ENCODE data around the gene TBC1D23.
"Not testable (repeated sequence)": the region's sequence is repeated elsewhere in the genome, so short reads cannot be mapped to it uniquely, and the experiment has no call there.

The TBC1D23 gene

DNA sequence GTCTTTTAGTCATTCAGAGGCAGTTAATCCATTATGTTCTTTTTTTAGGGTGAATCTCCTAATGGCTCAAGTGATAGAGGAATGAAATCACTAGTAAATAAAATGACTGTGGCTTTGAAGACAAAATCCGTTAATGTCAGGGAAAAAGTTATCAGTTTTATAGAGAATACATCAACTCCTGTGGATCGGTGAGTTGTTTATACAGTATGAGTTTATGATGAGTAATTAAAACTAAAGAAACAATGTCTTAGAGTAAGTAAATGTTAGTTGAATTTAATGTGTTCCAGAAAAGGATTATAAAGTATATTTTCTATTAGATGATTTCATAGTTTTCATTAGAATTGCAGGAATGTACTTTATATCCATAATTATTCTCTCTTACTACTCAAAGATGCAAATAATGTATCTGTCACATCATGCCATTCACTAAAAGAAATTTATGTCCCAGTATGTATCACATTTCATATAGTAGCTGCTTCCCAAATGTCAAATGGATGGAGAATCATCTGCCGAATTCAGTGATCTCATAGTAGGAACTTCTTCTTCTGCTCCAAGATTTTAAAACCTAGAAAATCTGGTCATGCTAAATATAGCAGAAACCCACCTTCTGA is 49.7 kb downstream of the TBC1D23 start:
- DNase-seq, result no peak

DNA sequence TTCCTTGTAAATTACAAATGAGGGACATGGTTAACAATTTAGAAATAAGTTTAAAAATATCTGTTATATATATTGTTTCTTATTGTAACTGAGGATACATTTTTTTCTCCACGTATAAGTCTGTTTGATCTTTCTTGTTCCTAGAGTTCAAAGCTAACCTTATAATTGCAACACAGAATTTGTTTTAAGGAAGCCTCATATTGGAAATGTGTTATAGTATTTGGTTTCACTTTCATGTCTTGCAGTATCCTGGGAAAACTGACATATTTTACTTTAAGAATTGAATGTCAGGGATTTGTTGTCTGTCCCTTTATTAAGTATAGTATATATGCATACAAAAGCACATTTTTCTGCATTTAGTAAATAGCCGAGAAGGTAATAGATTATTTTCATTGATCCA is 50.2 kb downstream of the TBC1D23 start:
- DNase-seq, result no peak

GRCh38 chr3:100316641-100317069 is 55.9 kb downstream of the TBC1D23 start:
- no peak for DNase-seq

DNA sequence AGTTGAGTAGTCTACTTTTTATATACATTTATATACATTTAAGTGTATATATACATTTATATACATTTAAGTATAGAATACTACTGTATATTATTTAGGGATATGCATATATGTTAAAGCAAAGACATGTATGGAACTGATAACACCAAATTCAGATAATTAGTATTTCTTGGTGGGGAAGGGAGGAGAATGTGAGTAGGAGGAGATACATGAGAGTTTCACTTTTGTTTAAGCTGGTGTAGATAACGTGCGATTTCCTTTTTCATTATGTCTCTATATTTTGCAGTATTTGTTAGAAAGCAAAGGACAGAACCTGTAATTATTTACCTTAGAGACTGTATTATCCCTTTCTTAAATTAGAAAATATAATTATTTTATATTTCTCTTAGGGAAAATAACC is 57.1 kb downstream of the TBC1D23 start:
- DNase-seq, result no peak

DNA sequence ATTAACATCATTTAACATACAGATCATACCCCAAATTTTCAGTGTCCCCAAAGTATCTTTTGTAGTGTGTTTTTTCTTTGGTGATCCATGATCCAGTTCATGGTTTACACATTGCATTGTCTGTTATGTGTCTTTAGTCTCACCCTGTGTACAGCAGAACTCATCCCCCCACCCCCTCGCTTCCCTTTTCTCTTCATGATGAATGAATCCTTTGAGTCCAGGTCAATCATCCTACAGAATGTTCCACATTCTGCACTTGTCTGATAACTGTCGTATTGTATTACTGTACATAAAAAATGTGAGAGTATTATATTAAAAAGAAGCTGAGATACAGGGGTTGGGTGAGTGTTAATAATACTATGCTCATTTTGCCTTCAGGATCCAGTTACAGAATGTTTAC is 59.2 kb downstream of the TBC1D23 start:
- no peak for DNase-seq

- no peak for DNase-seq
These were observed 63.3 kb downstream of the TBC1D23 start for GRCh38 chr3:100324044-100324443.

DNA sequence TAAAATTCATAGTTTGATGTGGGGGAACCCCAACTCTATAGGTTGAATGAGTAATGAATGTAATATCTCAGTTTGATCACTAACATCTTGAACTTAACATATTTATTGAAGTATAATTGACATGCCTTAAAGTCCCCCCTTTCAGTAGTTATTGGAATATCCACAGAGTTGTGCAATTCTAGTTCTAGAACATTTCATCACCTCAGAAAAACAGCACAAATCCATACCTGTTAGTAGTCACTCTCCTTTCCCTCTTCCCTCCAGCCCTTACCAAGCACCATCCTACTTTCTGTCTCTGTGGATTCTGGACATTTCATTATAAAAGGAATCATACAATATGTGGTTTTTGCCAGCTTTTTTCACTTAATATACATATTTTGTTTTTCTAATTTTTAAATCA is 65.0 kb downstream of the TBC1D23 start:
- DNase-seq, result no peak

DNA sequence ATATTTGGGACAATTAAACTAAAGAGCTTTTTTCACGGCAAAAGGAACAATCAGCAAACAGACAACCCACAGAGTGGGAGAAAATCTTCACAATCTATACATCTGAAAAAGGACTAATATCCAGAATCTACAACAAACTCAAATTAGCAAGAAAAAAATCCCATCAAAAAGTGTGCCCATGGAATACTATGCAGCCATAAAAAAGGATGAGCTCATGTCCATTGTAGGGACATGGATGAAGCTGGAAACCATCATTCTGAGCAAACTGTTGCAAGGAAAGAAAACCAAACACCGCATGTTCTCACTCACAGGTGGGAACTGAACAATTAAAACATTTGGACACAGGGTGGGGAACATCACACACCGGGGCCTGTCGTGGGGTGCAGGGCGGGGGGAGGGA is 66.6 kb downstream of the TBC1D23 start:
- not testable (repeated sequence) for DNase-seq

GRCh38 chr3:100329800-100330489 is 69.2 kb downstream of the TBC1D23 start:
- DNase-seq, result no peak

GRCh38 chr3:100330651-100331050 is 69.9 kb downstream of the TBC1D23 start:
- DNase-seq, result no peak

GRCh38 chr3:100331660-100332059 is 70.9 kb downstream of the TBC1D23 start:
- no peak for DNase-seq

- DNase-seq, result no peak
These were observed 72.3 kb downstream of the TBC1D23 start for GRCh38 chr3:100333051-100333450.

GRCh38 chr3:100333970-100334487 is 73.2 kb downstream of the TBC1D23 start:
- no peak for DNase-seq

DNA sequence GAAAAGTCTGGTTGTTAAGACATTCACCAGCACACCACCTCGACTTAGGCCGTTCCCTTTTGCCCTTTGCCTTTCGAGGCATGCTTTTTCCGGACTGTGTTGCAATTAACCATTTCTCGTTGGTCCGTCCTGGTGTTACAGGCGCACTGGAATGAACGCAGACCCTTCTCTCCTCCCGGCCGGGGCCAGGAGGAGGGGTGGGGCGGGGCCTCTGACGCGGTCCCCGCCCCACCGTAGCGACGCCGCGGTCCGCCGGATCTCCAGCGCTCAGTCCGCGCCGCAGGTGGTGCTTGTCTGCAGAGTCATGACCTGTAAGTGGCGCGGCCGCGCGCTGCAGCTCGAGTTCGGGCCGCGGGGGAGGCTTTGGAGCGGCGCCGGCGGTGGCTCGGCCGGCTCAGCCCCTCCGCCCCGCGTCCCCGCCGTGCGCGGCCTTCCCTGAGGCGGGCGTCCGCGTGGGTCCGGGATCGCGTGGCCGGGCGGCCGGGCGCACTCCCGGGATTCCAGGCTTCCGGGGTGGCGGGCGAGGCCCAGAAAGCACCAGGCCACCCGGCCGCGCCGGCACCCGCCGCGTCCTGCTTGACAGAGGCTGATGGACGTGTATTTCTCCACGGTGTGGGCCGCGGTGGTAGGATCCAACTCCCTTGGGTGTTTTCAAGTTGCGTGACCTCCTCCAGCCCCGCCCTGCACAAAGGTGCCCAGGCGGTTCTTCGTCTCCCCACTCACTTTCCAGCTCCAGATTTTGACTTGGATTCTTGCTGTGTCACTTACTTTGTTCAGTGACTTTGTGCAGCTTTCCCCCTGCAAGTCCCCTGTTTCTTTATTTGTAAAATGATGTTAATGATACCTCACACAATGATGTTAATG is 73.9 kb downstream of the TBC1D23 start, which contains the start of gene NIT2:
Gene NIT2 (plus strand): TSS at position 270 of the 864 bp plus-strand sequence. CDS start 35 bp downstream, at position 305.
- peak; percentile 73 to 77 for DNase-seq

DNA sequence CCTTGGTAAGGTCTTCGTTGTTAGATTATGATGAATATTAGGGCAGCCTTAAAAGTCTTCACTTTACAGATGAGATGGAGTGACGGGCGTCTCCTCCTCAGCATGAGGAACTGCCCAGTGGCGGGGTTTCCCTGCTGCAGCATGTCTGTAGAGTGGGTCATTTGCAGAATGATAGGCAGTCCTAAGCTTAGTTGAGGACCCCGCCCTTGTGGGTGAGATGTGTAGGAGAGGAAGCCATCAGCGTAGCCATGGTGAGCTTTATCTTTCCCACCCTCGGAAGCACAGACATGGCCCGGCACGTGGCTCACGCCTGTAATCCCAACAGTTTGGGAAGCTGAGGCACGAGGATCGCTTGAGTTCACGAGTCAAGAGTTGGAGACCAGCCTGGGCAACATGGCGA is 74.6 kb downstream of the TBC1D23 start:
- DNase-seq, result no peak

DNA sequence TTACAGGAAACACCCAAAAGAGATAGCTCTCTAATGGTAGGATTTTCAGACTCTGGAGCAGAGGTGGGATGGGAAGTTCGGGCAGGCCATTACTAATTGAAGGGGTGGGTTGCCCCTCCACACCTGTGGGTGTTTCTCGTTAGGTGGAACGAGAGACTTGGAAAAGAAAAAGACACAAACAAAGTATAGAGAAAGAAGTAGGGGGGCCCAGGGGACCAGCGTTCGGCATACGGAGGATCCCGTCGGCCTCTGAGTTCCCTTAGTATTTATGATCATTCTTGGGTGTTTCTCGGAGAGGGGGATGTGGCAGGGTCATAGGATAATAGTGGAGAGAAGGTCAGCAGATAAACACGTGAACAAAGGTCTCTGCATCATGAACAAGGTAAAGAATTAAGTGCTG is 75.4 kb downstream of the TBC1D23 start:
- DNase-seq, result not testable (repeated sequence)

DNA sequence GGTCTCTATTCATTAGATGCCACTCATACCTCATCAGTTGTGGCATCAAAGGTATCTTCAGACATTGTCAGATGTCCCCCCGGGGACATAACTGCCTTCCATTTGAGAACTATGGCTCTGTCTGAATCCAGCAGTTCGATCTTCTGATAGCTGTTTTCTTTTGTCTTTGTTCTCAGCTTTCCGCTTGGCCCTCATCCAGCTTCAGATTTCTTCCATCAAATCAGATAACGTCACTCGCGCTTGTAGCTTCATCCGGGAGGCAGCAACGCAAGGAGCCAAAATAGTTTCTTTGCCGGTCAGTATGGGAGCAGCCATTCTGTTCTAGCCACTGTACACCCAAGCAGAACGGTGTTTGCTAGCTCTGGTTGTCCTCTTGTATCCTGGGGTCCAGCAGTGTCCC is 78.1 kb downstream of the TBC1D23 start:
- no peak for DNase-seq

DNA sequence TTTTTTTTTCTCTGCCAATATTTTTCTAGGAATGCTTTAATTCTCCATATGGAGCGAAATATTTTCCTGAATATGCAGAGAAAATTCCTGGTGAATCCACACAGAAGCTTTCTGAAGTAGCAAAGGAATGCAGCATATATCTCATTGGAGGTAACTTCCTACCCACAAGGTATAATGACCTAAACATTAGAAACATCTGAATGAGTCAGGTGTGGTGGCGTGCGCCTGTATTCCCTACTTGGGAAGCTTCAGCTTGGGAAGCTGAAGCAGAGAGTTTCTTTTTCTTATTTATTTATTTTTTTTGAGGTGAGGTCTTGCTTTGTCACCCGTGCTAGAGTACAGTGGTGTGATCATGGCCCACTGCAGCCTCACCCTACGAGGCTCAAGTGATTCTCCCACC is 79.0 kb downstream of the TBC1D23 start:
- no peak for DNase-seq

- no peak for DNase-seq
These were observed 79.7 kb downstream of the TBC1D23 start for GRCh38 chr3:100340527-100340926.

DNA sequence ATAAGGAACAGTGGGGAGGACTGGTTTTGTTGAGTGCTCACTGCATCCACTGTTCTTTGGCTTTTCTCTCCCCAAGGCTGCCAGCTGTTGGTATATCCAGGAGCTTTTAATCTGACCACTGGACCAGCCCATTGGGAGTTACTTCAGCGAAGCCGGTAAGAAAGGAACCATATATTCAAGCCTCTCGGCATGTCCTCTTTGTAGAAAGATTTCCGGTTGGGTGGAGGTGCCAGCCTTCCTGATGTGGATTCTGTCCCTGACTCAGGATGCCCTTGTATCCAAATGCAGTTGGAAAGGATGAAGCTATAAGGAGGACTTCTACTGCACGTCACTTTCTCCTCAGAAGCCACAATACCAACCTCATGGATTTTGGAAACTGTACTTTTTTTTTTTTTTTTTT is 87.9 kb downstream of the TBC1D23 start:
- DNase-seq, result no peak

DNA sequence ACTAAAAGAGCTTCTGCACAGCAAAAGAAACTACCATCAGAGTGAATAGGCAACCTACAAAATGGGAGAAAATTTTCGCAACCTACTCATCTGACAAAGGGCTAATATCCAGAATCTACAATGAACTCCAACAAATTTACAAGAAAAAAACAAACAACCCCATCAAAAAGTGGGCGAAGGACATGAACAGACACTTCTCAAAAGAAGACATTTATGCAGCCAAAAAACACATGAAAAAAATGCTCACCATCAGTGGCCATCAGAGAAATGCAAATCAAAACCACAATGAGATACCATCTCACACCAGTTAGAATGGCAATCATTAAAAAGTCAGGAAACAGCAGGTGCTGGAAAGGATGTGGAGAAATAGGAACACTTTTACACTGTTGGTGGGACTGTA is 91.0 kb downstream of the TBC1D23 start:
- not testable (repeated sequence) for DNase-seq

DNA sequence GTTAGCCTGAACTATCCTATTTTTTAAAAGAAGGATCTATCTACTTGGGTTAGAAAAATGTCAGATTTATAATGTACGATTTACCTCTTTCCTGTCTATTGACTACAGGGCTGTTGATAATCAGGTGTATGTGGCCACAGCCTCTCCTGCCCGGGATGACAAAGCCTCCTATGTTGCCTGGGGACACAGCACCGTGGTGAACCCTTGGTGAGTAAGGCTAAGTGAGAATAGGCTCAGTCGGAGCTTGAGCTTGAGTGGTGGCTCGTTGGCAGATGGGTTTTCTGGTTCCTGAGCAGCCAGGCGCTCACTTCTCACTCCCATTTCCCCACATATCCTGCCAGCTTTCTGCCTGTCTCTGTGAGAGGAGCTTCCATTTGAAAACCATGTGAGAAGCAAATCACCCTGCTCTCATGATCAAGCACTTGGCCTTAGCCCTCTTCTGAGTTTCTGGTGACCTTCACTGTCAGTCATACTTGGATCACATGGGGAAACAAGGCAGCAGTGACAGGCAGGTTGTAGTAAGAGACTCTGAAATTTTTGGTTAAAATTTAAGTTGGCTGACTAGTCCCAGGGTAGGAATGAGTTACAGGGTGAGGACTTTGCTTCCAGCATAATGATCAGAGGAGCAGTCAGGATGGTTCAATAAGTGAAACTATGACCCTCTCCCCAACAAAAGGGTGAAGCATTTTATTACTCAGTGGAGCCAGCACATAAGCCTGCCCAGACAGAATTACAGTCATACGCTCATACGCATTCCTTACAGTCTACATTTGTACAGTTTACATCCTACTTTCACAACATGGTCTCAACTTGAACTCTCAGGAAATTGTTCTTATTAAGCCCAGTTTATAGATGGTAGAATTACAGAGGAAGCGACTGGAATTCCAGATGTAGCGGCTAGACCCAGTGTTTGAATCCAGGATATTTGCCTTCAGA is 91.8 kb downstream of the TBC1D23 start:
- DNase-seq, result no peak

Measured in NCI-H1930 (cell line).